ENCODE measurements around the gene KREMEN2.

DNA sequence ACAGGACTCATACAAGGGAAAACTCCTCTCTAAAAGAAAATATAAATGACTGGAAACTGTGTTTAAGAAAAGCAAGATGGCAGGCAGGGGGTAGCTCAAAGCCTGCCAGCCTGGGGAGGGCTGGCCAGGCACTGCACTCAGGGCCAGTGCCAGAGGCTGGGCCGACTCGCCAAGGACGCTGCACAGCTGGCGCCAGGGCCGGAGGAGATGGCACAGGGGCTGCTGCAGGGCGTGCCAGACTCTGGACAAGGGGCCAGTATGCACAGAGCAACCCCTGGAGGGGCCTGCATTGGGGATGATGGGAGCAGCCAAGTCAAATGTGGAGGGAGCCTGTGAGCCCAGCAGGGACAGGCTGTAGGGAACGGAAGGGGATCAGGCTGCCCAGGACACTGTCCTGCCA, 12.1 kb downstream of the KREMEN2 start:
- TF ChIP-seq, protein P1, sequence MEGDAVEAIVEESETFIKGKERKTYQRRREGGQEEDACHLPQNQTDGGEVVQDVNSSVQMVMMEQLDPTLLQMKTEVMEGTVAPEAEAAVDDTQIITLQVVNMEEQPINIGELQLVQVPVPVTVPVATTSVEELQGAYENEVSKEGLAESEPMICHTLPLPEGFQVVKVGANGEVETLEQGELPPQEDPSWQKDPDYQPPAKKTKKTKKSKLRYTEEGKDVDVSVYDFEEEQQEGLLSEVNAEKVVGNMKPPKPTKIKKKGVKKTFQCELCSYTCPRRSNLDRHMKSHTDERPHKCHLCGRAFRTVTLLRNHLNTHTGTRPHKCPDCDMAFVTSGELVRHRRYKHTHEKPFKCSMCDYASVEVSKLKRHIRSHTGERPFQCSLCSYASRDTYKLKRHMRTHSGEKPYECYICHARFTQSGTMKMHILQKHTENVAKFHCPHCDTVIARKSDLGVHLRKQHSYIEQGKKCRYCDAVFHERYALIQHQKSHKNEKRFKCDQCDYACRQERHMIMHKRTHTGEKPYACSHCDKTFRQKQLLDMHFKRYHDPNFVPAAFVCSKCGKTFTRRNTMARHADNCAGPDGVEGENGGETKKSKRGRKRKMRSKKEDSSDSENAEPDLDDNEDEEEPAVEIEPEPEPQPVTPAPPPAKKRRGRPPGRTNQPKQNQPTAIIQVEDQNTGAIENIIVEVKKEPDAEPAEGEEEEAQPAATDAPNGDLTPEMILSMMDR (IDR thresholded peaks at IDR 0.05), result no peak
- TF ChIP-seq POLR2A (IDR thresholded peaks at IDR 0.05), result no peak
